Caco-2 (cell line): Measurements from ENCODE around the gene SH3GL2. TPM values are rescaled to one million over a fixed set of nuclear protein-coding genes. Genes with fewer than 3 reads are reported as not detected.

Source experiments
- BruUV-seq: library from RNA; stranded (reverse); fragments of 400-500 nt; replicated peaks from 2 replicates; lab custom pipeline; 2021; lab: Mats Ljungman, UMichigan
- CTCF ChIA-PET: fragments of 300-600 bp; sonication (Branson Sonifier 250); formaldehyde crosslinking; loops from one replicate; lab custom pipeline; 2022; ENCODE audit warnings: antibody characterized with exemption; lab: Charles Lee
- POLR2A ChIA-PET: fragments of 300-600 bp; sonication (Branson Sonifier 250); formaldehyde crosslinking; loops from one replicate; lab custom pipeline; 2022; ENCODE audit warnings: antibody characterized with exemption; lab: Charles Lee
- DNase-seq, 2 experiments: peaks; one replicate each; pipeline versions ENCODE4 v3.0.0 to v3.0.0-alpha.2; 2020 to 2022
- H3K27me3 ChIP-seq: replicated peaks from 2 replicates; pipeline ENCODE4 v1.6.0; 2011; ENCODE audit warnings: low read length; ENCODE audit not compliant: control insufficient read depth, insufficient read depth
- H3K36me3 ChIP-seq: 2 replicates; pipeline ENCODE4 v1.5.1; 2011; ENCODE audit warnings: low read length; ENCODE audit not compliant: control insufficient read depth, insufficient read depth
- H3K4me1 ChIP-seq: fragments of 250-450 bp; sonication (Bioruptor Pico); 2 replicates; pipeline ENCODE4 v1.5.1; 2020; ENCODE audit warnings: mild to moderate bottlenecking
- H3K4me3 ChIP-seq: 2 replicates; pipeline ENCODE4 v1.5.1; 2011; ENCODE audit warnings: low read depth, mild to moderate bottlenecking, control low read depth, low read length
- H3K9me3 ChIP-seq: fragments of 250-450 bp; sonication (Bioruptor Pico); 2 replicates; pipeline ENCODE4 v1.5.1; 2020; ENCODE audit warnings: mild to moderate bottlenecking, moderate library complexity
- H3K27ac Mint-ChIP-seq: one replicate; pipeline ENCODE4 v1.8.0; 2022; ENCODE audit warnings: mixed read lengths; ENCODE audit not compliant: unreplicated experiment
- H3K27me3 Mint-ChIP-seq: one replicate; pipeline ENCODE4 v1.8.0; 2022; ENCODE audit warnings: mixed read lengths; ENCODE audit not compliant: insufficient read depth, unreplicated experiment
- H3K36me3 Mint-ChIP-seq: one replicate; pipeline ENCODE4 v1.8.0; 2022; ENCODE audit warnings: mild to moderate bottlenecking, mixed read lengths; ENCODE audit not compliant: insufficient read depth, unreplicated experiment
- H3K4me1 Mint-ChIP-seq: one replicate; pipeline ENCODE4 v1.8.0; 2022; ENCODE audit warnings: low read depth, mixed read lengths; ENCODE audit not compliant: unreplicated experiment
- H3K4me3 Mint-ChIP-seq: one replicate; pipeline ENCODE4 v1.8.0; 2022; ENCODE audit warnings: mild to moderate bottlenecking, moderate library complexity, mixed read lengths; ENCODE audit not compliant: unreplicated experiment
- H3K9me3 Mint-ChIP-seq: one replicate; pipeline ENCODE4 v1.8.0; 2022; ENCODE audit warnings: mixed read lengths; ENCODE audit not compliant: unreplicated experiment
- intact Hi-C: fragments of 100-400 bp; cut with micrococcal nuclease; formaldehyde crosslinking; loops from one replicate; pipeline ENCODE4 v1.10.0; 2022; ENCODE audit not compliant: unreplicated experiment
- total RNA-seq: library from RNA; stranded (reverse); gene quantifications from 2 replicates; pipeline ENCODE4 v1.2.3, GENCODE V29; 2022
- TF ChIP-seq, protein P1 (sequence below), 2 experiments: fragments of 200-600 bp in 1 of 2; IDR thresholded peaks; 1 replicate in 1 of 2; 2 replicates in 1 of 2; pipeline versions ENCODE4 v1.5.1 to v1.8.0; 2011 to 2022; ENCODE audit warnings: antibody characterized with exemption in 1 of 2, control low read depth in 1 of 2, inconsistent platforms in 1 of 2, low read depth in 1 of 2, low read length in 1 of 2, mild to moderate bottlenecking in 1 of 2, moderate library complexity in 1 of 2; ENCODE audit not compliant: insufficient read depth in 1 of 2, severe bottlenecking in 1 of 2, unreplicated experiment in 1 of 2

SH3GL2 gene
- total RNA-seq, 1 experiment from 2014 or later, result not detected

DNA sequence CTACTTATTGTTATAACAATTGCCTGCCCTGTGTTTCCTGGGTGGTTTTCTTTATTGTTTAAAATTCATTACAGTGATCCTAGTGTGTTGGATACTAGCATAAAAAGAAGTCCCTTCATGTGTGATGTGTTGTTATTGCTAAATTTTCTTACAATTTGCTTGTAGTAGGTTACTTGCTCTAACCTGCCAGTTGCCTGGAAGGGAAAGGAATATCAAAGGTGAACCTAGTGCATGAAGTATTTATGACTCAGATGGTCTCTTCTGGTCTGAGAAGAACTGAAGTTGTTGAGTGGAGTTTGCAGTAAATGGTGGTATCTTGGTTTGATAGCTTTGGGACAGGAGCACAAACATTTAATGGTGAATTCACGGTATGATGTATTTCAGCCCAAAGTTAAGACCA, 58.0 kb downstream of the SH3GL2 start:
- TF ChIP-seq, protein P1, sequence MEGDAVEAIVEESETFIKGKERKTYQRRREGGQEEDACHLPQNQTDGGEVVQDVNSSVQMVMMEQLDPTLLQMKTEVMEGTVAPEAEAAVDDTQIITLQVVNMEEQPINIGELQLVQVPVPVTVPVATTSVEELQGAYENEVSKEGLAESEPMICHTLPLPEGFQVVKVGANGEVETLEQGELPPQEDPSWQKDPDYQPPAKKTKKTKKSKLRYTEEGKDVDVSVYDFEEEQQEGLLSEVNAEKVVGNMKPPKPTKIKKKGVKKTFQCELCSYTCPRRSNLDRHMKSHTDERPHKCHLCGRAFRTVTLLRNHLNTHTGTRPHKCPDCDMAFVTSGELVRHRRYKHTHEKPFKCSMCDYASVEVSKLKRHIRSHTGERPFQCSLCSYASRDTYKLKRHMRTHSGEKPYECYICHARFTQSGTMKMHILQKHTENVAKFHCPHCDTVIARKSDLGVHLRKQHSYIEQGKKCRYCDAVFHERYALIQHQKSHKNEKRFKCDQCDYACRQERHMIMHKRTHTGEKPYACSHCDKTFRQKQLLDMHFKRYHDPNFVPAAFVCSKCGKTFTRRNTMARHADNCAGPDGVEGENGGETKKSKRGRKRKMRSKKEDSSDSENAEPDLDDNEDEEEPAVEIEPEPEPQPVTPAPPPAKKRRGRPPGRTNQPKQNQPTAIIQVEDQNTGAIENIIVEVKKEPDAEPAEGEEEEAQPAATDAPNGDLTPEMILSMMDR (IDR thresholded peaks at IDR 0.05; ENCODE audit: insufficient read depth in 1 of 2, low read depth in 1 of 2, low read length in 1 of 2, severe bottlenecking in 1 of 2, unreplicated experiment in 1 of 2), result no peak
- Mint-ChIP-seq H3K4me1 (no peaks in the 10 kb centered on the region), H3K36me3 (no peaks in the 10 kb centered on the region), H3K27ac (no peak overlapping the region), H3K9me3 (no peaks in the 10 kb centered on the region), H3K27me3 (no peaks in the 10 kb centered on the region), H3K4me3 (no peak overlapping the region)
- no peaks in the 10 kb centered on the region for H3K36me3 ChIP-seq
- CTCF ChIA-PET, result no interaction called here
- H3K4me3 ChIP-seq, result no peak overlapping the region
- H3K4me1 ChIP-seq, result no peaks in the 10 kb centered on the region
- no peak for DNase-seq
- POLR2A ChIA-PET, result no interaction called here
- intact Hi-C loops, result no loop called here
- no peaks in the 10 kb centered on the region for H3K27me3 ChIP-seq
- BruUV-seq, result no TSS peak
- no peaks in the 10 kb centered on the region for H3K9me3 ChIP-seq

DNA sequence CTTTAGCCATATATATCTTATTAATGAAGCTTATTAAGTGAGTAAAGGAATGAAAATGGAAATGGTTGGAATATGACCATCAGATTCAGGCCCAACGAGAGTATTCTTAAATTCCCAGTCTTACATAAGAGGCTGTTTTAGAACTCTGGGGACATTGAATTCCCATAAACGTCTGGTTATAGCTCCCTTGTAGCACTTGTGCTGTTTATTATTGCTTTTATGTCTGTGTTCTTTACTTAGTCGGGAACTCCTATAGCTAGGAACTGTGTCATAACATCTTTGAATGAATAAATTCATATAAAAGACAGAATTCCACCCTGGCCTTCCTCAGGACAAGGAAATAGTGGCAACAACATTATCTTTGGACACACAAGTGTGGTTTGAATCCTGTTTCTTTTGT, 58.4 kb downstream of the SH3GL2 start:
- CTCF ChIA-PET, result no interaction called here
- Mint-ChIP-seq H3K4me3 (no peak overlapping the region), H3K36me3 (no peaks in the 10 kb centered on the region), H3K9me3 (no peaks in the 10 kb centered on the region), H3K27me3 (no peaks in the 10 kb centered on the region), H3K27ac (no peak overlapping the region), H3K4me1 (no peaks in the 10 kb centered on the region)
- POLR2A ChIA-PET, result no interaction called here
- Histone ChIP-seq H3K9me3 (no peaks in the 10 kb centered on the region), H3K4me3 (no peak overlapping the region), H3K36me3 (no peaks in the 10 kb centered on the region), H3K27me3 (no peaks in the 10 kb centered on the region), H3K4me1 (no peaks in the 10 kb centered on the region)
- no TSS peak for BruUV-seq
- intact Hi-C loops, result no loop called here
- DNase-seq, result no peak
- TF ChIP-seq, protein P1 (IDR thresholded peaks at IDR 0.05; ENCODE audit: insufficient read depth in 1 of 2, low read depth in 1 of 2, low read length in 1 of 2, severe bottlenecking in 1 of 2, unreplicated experiment in 1 of 2), result no peak

DNA sequence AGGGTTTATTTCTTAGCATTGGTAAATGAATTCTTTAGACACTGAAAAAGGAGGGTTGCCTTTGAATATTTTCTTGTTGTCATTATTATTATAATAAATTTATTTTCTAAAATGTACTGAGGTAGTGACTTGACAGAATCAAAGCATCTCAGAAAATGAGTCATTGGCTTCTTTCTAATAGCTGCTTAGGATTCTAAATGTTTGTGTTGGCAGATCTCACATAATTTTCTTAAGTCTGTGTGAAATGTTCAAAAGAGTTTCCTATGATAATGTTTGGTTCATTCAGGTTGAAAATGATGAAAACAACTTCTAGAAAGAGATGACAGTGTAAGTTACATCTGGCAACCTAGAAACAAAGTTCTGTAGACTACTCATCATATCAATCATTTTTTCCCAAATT, 69.7 kb downstream of the SH3GL2 start:
- H3K9me3 Mint-ChIP-seq, result peaks cover 11% of the 10 kb centered on the region
- no peak overlapping the region for H3K4me3 Mint-ChIP-seq
- no peaks in the 10 kb centered on the region for H3K36me3 Mint-ChIP-seq
- no TSS peak for BruUV-seq
- H3K27me3 Mint-ChIP-seq, result peaks cover 23% of the 10 kb centered on the region
- no peaks in the 10 kb centered on the region for H3K9me3 ChIP-seq
- TF ChIP-seq, protein P1 (IDR thresholded peaks at IDR 0.05; ENCODE audit: insufficient read depth in 1 of 2, low read depth in 1 of 2, low read length in 1 of 2, severe bottlenecking in 1 of 2, unreplicated experiment in 1 of 2), result no peak
- no peak overlapping the region for H3K27ac Mint-ChIP-seq
- H3K27me3 ChIP-seq, result no peaks in the 10 kb centered on the region
- H3K4me3 ChIP-seq, result no peak overlapping the region
- intact Hi-C loops, result no loop called here
- ChIA-PET POLR2A (no interaction called here), CTCF (no interaction called here)
- no peaks in the 10 kb centered on the region for H3K4me1 Mint-ChIP-seq
- no peaks in the 10 kb centered on the region for H3K4me1 ChIP-seq
- no peak for DNase-seq
- no peaks in the 10 kb centered on the region for H3K36me3 ChIP-seq
